ENCODE results near the gene GRM4. TPM values are rescaled to one million over a fixed set of nuclear protein-coding genes. Genes with fewer than 3 reads are reported as not detected.

The GRM4 gene
- total RNA-seq, 1 experiment from 2014 or later = 5.6 TPM

DNA sequence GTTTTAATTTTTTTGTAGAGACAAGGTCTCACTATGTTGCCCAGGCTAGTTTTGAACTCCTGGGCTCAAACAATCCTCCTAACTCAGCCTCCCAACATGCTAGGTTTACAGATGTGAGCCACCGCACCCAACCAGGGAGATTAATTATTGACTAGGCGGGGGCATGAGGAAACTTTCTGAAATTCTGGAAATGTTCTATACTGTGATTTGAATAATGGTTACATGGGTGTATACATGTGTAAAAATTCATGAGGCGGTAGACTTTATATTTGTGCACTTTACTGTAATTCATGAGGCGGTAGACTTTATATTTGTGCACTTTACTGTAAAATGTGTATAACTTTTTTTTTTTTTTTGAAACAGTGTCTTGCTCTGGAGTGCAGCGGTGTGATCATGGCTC, 147.2 kb downstream of the GRM4 start:
- H3K9me3 Mint-ChIP-seq = peaks cover 0 to 1% of the 10 kb centered on the region in 2 experiments; a peak in 2 of 5 replicates
- Histone ChIP-seq H3K56ac (ENCODE audit: insufficient read length, low read depth, low read length) (no peak overlapping the region), H2AK5ac (ENCODE audit: insufficient read length, low read length) (no peak overlapping the region), H2BK15ac (ENCODE audit: low read depth, low read length) (no peak overlapping the region), H3K27me3 (ENCODE audit: insufficient read depth, low read length) (peaks cover 3% of the 10 kb centered on the region), H4K8ac (replicated peaks; ENCODE audit: insufficient read length, low read depth, low read length) (no peak overlapping the region), H3K4me2 (ENCODE audit: insufficient read depth, insufficient read length, low read length) (no peak overlapping the region), H4K20me1 (ENCODE audit: control insufficient read depth, insufficient read depth, insufficient read length) (no peaks in the 10 kb centered on the region), H3K79me2 (ENCODE audit: insufficient read depth, low read length) (no peaks in the 10 kb centered on the region), H2BK20ac (ENCODE audit: low read depth, low read length, poor library complexity, severe bottlenecking) (no peak overlapping the region), H2AFZ (ENCODE audit: low read length) (no peak overlapping the region), H3K23ac (ENCODE audit: insufficient read length, low read depth, low read length) (no peak overlapping the region), H2BK12ac (ENCODE audit: insufficient read length, low read depth, low read length) (no peak overlapping the region), H3K4ac (ENCODE audit: low read depth, low read length) (no peak overlapping the region), H3K14ac (ENCODE audit: insufficient read depth, low read length) (no peak overlapping the region), H4K5ac (ENCODE audit: insufficient read length, low read depth, low read length) (no peak overlapping the region), H3K79me1 (ENCODE audit: insufficient read depth, low read depth, low read length, poor library complexity, severe bottlenecking) (no peaks in the 10 kb centered on the region), H3K9ac (ENCODE audit: extremely low read depth, insufficient read length, low read length) (no peak overlapping the region), H3T11ph (ENCODE audit: low read length) (no peak overlapping the region), H2BK120ac (ENCODE audit: low read depth, low read length, poor library complexity, severe bottlenecking) (no peak overlapping the region), H3K23me2 (ENCODE audit: insufficient read length, low read depth, low read length, poor library complexity, severe bottlenecking) (no peaks in the 10 kb centered on the region), H3K27ac (ENCODE audit: insufficient read length, low read depth, low read length) (no peak overlapping the region), H3K18ac (ENCODE audit: insufficient read length, low read depth, low read length) (no peak overlapping the region), H3K4me1 (ENCODE audit: insufficient read depth, low read length) (no peaks in the 10 kb centered on the region), H3K9me3 (ENCODE audit: control insufficient read depth, low read depth, low read length) (no peaks in the 10 kb centered on the region), H2BK5ac (ENCODE audit: insufficient read length, low read length) (no peak overlapping the region), H4K91ac (ENCODE audit: insufficient read length, low read depth, low read length) (no peak overlapping the region)
- no peak for DNase-seq
- peaks cover 5 to 10% of the 10 kb centered on the region in 2 experiments for H3K4me1 Mint-ChIP-seq
- H3K27ac Mint-ChIP-seq = no peak overlapping the region
- H3K27me3 Mint-ChIP-seq (ENCODE audit: low read depth) = peaks cover 53% of the 10 kb centered on the region
- TF ChIP-seq, protein P1, sequence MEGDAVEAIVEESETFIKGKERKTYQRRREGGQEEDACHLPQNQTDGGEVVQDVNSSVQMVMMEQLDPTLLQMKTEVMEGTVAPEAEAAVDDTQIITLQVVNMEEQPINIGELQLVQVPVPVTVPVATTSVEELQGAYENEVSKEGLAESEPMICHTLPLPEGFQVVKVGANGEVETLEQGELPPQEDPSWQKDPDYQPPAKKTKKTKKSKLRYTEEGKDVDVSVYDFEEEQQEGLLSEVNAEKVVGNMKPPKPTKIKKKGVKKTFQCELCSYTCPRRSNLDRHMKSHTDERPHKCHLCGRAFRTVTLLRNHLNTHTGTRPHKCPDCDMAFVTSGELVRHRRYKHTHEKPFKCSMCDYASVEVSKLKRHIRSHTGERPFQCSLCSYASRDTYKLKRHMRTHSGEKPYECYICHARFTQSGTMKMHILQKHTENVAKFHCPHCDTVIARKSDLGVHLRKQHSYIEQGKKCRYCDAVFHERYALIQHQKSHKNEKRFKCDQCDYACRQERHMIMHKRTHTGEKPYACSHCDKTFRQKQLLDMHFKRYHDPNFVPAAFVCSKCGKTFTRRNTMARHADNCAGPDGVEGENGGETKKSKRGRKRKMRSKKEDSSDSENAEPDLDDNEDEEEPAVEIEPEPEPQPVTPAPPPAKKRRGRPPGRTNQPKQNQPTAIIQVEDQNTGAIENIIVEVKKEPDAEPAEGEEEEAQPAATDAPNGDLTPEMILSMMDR (conservative IDR thresholded peaks at IDR 0.05) = no peak
- no peak overlapping the region for H3K4me3 Mint-ChIP-seq
- WGBS (ENCODE audit: extremely low coverage, insufficient read length, low lambda C conversion rate) = no CpG with 5 or more reads among the region's 5 CpGs
- H3K36me3 Mint-ChIP-seq (ENCODE audit: insufficient read depth in 1 of 3, low read depth in 3 of 3) = no peaks in the 10 kb centered on the region

Measured in H9 (cell line).